GM12875 (cell line): ENCODE data around the gene PPFIA2.

Experiments used
- H3K4me3 ChIP-seq: one replicate; pipeline ENCODE4 v1.5.1; 2011; ENCODE audit warnings: low read depth, low read length, control low read depth
- TF ChIP-seq, protein P1 (sequence below): IDR thresholded peaks from 2 replicates; pipeline ENCODE4 v1.5.1; 2011; ENCODE audit warnings: low read depth, mild to moderate bottlenecking, control low read depth, inconsistent platforms, low read length, moderate library complexity, borderline replicate concordance; ENCODE audit not compliant: insufficient read depth

Gene PPFIA2

DNA sequence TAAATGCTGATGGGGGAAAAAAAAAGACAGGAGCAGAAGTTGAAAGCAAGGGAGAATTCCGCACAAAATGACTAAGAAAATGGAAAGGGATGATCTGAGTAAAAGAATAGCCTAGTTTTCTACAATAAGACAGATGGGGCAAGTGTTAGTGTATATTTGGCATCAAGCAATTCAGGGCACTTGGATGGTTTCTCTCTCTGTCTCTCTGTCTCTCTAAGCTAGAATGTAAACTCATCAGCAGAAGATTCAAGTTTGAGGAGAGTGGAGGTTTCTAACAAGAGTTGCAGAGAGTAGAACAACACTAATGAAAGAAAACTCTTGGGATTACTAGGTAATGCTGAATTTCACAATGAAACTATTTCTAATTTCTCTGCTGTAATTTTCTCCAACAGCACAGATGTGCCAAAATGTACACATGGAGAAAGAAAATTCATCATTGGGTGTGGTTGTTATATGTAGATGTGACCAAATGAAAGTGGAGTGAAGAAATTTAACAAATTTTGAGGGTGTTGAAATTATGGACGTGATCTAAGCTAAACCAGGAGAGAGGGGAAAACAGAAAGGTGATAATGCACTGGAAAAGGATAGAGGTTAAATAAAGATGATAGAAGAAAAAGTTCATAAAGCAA lies 444.1 kb downstream of the PPFIA2 start:
- H3K4me3 ChIP-seq: no peak overlapping the region
- TF ChIP-seq, protein P1, sequence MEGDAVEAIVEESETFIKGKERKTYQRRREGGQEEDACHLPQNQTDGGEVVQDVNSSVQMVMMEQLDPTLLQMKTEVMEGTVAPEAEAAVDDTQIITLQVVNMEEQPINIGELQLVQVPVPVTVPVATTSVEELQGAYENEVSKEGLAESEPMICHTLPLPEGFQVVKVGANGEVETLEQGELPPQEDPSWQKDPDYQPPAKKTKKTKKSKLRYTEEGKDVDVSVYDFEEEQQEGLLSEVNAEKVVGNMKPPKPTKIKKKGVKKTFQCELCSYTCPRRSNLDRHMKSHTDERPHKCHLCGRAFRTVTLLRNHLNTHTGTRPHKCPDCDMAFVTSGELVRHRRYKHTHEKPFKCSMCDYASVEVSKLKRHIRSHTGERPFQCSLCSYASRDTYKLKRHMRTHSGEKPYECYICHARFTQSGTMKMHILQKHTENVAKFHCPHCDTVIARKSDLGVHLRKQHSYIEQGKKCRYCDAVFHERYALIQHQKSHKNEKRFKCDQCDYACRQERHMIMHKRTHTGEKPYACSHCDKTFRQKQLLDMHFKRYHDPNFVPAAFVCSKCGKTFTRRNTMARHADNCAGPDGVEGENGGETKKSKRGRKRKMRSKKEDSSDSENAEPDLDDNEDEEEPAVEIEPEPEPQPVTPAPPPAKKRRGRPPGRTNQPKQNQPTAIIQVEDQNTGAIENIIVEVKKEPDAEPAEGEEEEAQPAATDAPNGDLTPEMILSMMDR: no peak

DNA sequence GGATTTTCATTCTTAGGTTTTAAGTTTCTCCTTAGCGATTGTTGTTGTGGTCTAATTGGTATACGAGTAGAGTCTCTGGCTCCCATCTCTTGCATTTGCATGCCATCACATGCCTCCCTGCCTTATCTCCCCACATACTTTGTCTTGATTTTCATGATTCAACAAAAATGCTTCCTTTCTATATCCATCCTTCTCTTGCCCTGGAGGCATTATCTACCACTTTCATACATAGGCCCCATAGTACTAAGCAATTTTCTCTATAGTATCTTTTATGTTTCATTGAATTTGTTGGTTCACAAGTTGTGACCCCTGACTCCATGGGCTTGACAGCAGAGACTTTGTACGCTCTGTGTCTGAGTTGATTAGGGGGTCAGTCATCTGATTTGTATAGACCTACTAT lies 455.2 kb downstream of the PPFIA2 start:
- H3K4me3 ChIP-seq: no peak overlapping the region

DNA sequence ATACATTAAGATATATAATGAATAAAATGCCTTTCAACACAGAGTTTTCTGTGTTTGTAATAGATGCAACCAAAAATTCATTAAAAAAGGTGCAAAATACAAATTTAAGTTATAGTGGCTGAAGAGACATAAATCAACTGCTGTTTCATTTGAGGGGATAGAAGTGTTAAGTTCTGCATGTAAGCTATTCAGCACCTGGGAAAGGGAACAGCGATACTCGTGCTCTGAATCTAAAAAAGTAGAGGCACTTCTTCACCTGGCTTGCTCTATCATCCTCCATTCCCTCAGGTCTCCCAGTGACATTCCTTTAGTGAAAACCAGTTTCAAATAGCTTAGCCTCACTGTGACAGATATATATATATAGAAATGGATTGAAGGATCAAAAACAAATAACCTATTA lies 458.7 kb downstream of the PPFIA2 start:
- no peak overlapping the region for H3K4me3 ChIP-seq
- TF ChIP-seq, protein P1: no peak

More for the DNA sequence above, 455.2 kb downstream of the PPFIA2 start:
- TF ChIP-seq, protein P1: no peak

DNA sequence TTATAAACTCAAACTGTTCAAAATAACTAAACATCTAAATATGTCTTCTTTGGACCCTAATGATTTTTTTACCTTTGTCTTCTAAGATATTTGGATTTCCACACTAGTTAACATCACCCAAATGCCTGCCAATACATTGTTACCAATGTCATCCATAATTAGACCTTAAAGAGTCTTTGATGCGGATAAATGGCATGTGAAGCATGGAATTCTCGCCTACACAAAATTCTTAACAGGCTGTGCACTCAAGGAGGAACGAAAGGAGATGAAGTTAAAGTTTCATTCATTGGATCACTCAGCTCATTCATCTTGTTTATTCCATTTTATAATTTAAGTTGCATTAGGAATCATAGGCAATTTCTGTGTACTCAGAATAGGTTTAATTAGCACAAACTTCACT lies 461.5 kb downstream of the PPFIA2 start:
- H3K4me3 ChIP-seq: no peak overlapping the region
- TF ChIP-seq, protein P1: no peak

DNA sequence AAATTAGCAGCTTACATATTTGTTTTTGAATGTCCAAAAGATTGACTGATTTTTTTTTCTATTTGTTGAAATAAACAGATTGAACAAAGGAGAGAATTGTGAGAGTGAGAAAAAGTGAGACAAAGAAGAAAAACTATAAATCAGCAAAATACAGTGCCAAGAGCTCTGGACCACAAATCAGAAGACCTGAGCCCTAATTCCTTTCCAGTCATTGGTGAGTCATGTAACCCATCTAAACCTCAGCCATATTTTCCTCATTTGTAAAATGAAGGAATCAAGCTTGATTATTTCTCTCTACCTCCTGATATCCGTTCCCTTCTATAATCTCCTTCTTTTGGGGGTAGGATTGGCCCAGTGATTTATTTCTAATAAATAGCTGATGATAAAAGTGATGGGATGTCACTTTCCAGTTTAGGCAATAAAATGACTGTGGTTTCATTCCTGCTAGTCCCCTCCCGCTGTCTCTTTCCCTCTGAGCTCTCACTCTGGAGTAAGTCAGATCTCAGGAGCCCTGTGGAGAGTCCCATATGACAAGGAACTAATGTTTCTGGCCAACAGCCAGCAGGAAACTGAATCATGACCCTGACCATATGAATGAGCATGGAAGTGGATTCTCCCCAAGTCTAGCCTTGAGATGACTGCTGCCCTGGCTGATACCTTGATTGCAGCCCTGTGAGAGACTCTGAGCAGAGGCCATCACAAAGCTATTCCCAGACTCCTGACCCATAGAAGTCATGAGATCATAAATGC lies 462.4 kb downstream of the PPFIA2 start:
- H3K4me3 ChIP-seq: no peak overlapping the region
- TF ChIP-seq, protein P1: no peak

DNA sequence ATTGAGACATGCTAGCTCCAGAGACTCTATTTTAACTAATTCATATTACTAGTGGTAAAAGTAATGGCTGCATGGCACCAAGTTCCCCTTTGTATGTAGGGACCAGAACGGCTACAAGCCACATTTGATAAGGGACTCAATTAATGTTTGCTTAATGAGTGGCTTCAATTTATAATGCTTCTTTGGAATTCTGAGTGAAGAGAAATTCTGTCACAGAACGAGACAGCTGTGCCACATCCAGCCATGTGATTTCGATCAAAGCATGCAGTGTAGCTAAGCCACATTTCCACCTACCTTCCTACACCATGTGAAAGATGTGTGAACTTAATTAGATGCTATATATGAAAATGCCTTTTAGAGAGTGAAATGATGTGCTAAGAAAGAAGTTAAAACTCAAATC lies 463.9 kb downstream of the PPFIA2 start:
- TF ChIP-seq, protein P1: no peak
- H3K4me3 ChIP-seq: no peak overlapping the region
